Spleen (tissue), 7 donors: Measurements from ENCODE around the gene CCSER2.

Source experiments
- CTCF ChIP-seq, 11 experiments: fragments of 200-600 bp in 7 of 11; fragments of 450-650 bp in 4 of 11; sonication (generic) in 4 of 11; IDR thresholded peaks in 8 of 11; conservative IDR thresholded peaks in 3 of 11; 1 replicate in 7 of 11; 2 replicates in 4 of 11; pipeline versions ENCODE4 v1.4.0 to v1.8.0; 2016 to 2021; ENCODE audit warnings: antibody characterized with exemption in 11 of 11, inconsistent platforms in 4 of 11, mild to moderate bottlenecking in 1 of 11
- POLR2AphosphoS5 ChIP-seq, 3 donors: sonication (generic); formaldehyde crosslinking; IDR thresholded peaks; one replicate each; pipeline ENCODE4 v1.5.1; 2017; ENCODE audit warnings: antibody characterized with exemption in 3 of 3
- donor health status: DM: no; HTN: no; CAD: no; lungs with moderate emphysema.
- donor health status: DM: no; HTN: no; CAD: no.
- donor health status: DM: no; HTN: no; CAD: no.

DNA sequence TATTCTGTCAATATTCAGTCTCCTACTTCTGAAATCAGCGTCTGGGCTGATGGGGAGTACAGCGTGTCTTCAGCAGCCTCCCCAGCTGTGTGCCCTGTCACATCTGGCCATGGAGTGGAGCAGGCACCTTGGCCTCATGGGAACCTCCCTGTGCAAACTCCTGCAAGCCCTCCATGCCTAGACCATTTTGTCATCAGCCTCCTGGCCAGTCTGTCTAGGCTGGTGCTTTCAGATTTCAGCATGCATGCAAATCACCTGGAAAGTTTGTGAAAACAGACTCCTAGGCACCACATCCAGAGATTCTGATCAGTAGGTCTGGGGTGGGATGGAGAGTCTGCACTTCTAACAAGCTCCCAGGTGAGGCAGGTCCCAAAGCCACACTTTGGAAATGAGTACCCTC lies 26.2 kb upstream of the CCSER2 start:
- TF ChIP-seq POLR2AphosphoS5 (IDR thresholded peaks at IDR 0.05) (no peak), CTCF (IDR thresholded peaks at IDR 0.05 in 8 of 11, conservative IDR thresholded peaks at IDR 0.05 in 3 of 11) (no peak)
